Peyer's patch (tissue), 4 donors: ENCODE measurements around the gene BCR.

Source experiments
- POLR2A ChIP-seq, 2 donors: fragments of 450-650 bp; IDR thresholded peaks; one replicate each; pipeline ENCODE4 v1.5.1; 2017; ENCODE audit warnings: antibody characterized with exemption in 2 of 2, mild to moderate bottlenecking in 2 of 2, moderate library complexity in 2 of 2
- TF ChIP-seq, protein P1 (sequence below), 6 experiments: fragments of 450-650 bp in 4 of 6; fragments of 200-600 bp in 2 of 6; sonication (generic) in 1 of 6; IDR thresholded peaks; one replicate each; pipeline ENCODE4 v1.5.1; 2017 to 2019; ENCODE audit warnings: antibody characterized with exemption in 6 of 6, mild to moderate bottlenecking in 3 of 6, moderate library complexity in 1 of 6

DNA sequence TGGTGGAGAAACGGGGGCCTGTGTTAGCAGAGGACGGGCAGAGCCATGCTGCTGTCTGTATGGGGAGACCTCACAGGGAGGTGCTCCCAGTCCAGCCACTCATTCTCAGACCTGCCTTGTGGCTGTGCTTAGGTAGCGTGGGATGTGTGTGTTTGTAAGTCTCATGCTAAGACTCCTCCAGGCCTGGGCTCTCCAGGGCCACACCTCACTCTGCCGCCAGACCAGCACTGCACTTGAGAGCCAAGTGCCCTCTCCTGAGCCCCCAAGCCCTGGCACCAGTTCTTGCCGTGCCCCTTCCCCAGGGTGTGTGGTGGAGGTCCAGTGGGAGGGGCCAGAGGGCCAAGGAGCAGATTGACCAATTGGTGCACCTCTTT is 108.8 kb downstream of the BCR start:
- TF ChIP-seq, protein P1, sequence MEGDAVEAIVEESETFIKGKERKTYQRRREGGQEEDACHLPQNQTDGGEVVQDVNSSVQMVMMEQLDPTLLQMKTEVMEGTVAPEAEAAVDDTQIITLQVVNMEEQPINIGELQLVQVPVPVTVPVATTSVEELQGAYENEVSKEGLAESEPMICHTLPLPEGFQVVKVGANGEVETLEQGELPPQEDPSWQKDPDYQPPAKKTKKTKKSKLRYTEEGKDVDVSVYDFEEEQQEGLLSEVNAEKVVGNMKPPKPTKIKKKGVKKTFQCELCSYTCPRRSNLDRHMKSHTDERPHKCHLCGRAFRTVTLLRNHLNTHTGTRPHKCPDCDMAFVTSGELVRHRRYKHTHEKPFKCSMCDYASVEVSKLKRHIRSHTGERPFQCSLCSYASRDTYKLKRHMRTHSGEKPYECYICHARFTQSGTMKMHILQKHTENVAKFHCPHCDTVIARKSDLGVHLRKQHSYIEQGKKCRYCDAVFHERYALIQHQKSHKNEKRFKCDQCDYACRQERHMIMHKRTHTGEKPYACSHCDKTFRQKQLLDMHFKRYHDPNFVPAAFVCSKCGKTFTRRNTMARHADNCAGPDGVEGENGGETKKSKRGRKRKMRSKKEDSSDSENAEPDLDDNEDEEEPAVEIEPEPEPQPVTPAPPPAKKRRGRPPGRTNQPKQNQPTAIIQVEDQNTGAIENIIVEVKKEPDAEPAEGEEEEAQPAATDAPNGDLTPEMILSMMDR (IDR thresholded peaks at IDR 0.05): no peak
- TF ChIP-seq POLR2A (IDR thresholded peaks at IDR 0.05): no peak
